ENCODE measurements around the gene ADAM8.
"Not testable (repeated sequence)": the region's sequence is repeated elsewhere in the genome, so short reads cannot be mapped to it uniquely, and the experiment has no call there.

The ADAM8 gene

GRCh38 chr10:133276435-133277201 lies at the start of gene ADAM8:
ADAM8 (minus strand) TSS chr10:133276868; CDS start chr10:133276817, 51 bp downstream.
- DNase-seq: peak; percentile 29

DNA sequence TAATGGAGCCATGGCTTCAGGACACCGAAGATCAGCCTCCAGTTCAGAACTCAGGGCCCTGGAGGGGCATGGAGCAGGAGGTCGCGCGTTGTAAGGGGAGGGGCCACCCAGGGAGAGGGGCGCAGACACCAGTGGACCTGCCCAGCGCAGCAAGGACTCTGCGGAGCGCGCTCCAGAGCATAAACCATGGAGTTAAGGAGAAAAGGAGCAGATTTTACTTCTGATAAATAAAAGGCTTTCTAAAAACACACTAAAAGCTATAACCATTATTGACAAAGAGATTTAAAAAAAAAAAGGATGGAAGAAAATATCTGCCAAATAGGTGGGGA lies 49.5 kb upstream of the ADAM8 start:
- no peak for DNase-seq

DNA sequence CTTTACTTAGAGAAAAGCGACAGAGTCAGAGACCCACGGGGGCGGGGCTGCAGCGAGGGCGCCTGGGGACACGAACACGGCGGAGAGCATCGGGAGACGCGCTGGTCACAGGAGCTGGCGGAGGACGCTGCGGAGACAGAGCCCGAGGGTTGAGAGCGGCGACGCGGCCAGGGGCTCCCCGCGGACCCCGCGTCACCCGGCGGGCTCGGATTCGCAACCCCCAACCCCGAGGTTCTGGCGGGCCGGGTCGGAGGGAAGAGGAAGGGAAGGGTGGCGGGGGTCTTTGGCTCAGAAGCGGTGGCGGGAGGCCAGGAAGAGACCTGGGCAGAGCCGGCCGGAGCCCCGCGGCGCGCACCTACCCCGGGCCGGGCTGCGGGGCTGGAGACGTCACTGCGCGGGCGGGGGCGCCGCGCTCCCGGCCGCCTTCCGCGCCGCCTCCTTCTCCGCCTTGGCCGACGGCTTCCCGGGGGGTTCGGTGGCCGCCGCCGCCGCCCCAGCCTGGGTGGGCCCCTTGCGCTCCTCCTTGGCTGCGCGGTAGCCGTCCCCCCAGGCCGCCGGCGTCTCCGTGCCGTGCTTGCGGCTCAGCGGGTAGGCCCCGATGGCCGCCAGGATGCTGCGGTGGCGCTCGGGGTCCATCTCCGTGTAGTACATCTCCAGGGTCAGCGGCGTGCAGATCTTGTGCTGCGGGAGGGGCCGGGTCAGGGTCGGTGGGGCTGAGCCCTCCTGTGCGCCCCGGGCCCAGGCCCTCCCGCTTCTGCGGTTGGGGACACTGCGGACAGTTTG lies 49.0 kb upstream of the ADAM8 start:
- no peak for DNase-seq

- DNase-seq: no peak
Measured at GRCh38 chr10:133324857-133325260, 48.2 kb upstream of the ADAM8 start.

DNA sequence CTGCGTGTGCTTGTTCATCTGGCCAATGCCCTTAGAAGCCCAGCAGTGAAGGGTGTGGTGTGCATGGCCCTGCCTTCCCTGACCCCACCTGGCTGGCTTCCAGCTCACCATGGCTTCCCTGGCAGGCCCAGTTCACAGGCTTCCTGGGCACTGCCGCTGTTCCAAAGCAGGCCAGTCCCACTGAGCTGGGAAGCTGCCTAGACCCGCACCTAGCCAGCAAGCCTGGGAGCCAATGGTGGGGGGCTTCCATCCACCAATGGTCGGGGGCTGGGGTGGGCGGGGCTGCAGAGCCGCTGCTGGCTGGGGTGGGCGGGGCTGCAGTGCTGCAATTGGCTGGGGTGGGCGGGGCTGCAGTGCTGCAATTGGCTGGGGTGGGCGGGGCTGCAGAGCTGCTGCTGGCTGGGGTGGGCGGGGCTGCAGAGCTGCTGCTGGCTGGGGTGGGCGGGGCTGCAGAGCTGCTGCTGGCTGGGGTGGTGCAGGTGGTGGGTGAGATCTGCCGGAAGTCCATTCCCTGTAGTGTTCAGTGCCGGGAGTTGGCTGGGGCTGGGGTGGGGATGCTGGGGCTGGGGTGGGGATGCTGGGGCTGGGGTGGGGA lies 47.6 kb upstream of the ADAM8 start:
- no peak for DNase-seq

DNA sequence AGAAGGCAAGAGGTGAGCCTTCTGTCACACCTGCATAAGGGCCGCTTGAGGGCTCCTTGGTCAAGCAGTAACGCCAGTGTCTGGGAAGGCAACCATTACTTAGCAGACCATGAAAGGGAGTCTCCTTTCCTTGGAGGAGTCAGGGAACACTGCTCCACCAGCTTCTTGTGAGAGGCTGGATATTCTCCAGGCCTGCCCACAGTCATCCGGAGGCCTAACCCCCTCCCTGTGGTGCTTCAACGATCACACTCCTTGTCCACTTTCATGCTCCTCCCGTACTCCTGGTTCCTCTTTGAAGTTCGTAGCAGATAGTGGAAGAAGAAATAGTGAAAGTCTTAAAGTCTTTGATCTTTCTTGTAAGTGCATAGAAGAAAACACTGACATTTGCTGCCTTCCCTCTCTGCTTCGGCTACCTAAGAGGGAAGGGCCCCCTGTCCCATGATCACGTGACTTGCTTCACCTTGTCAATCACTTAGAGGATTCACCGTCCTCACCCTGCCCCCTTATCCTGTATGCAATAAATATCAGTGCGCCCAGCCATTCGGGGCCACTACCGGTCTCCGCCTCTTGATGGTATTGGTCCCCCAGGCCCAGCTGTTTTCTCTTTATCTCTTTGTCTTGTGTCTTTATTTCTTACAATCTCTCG lies 45.5 kb upstream of the ADAM8 start:
- not testable (repeated sequence) for DNase-seq

DNA sequence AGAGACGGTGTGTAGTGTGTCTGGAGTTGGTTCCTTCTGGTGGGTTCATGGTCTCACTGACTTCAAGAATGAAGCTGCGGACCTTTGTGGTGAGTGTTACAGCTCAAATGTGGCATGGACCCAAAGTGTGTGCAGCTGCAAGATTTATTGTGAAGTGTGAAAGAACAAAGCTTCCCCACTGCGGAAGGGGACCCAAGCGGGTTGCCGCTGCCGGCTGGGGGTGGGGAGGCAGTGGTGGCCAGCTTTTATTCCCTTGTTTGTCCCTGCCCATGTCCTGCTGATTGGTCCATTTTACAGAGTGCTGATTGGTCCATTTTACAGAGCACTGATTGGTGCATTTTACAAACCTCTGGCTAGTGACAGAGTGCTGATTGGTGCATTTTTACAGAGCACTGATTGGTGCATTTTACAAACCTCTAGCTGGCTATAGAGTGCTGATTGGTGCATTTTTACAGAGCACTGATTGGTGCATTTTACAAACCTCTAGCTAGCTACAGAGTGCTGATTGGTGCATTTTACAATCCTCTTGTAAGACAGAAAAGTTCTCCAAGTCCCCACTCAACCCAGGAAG lies 44.3 kb upstream of the ADAM8 start:
- DNase-seq: not testable (repeated sequence)

- DNase-seq: peak; percentile 66
Measured at GRCh38 chr10:133318494-133319127, 41.9 kb upstream of the ADAM8 start.

DNA sequence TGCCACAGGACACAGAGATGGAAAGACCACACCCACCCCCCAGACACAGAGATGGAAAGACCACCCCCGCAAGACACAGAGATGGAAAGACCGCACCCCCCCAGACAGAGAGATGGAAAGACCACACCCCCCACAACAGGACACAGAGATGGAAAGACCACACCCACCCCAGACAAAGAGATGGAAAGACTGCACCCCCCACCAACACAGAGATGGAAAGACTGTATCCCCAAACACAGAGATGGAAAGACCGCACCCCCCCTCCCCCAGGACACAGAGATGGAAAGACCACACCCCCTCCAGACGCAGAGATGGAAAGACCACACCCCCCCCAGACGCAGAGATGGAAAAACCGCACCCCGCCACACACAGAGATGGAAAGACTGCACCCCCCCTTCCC lies 40.1 kb upstream of the ADAM8 start:
- DNase-seq: no peak

- DNase-seq: no peak
Measured at GRCh38 chr10:133316266-133316665, 39.6 kb upstream of the ADAM8 start.

DNA sequence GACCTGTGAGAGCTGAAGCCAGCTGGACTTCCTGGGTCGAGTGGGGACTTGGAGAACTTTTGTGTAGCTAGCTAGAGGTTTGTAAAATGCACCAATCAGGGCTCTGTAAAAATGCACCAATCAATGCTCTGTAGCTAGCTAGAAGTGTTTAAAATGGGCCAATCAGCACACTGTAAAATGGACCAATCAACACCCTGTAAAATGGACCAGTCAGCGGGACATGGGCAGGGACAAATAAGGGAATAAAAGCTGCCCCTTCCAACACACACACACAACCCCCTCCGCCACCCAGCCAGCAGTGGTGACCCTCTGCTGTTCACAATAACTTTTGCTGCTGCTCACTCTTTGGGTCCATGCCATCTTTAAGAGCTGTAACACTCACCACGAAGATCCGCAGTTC lies 39.2 kb upstream of the ADAM8 start:
- no peak for DNase-seq

GRCh38 chr10:133314911-133315310 lies 38.2 kb upstream of the ADAM8 start:
- no peak for DNase-seq

- DNase-seq: no peak
Measured at GRCh38 chr10:133313192-133313591, 36.5 kb upstream of the ADAM8 start.

- no peak for DNase-seq
Measured at GRCh38 chr10:133312769-133313145, 36.1 kb upstream of the ADAM8 start.

GRCh38 chr10:133312016-133312768 lies 35.5 kb upstream of the ADAM8 start:
- DNase-seq: no peak

DNA sequence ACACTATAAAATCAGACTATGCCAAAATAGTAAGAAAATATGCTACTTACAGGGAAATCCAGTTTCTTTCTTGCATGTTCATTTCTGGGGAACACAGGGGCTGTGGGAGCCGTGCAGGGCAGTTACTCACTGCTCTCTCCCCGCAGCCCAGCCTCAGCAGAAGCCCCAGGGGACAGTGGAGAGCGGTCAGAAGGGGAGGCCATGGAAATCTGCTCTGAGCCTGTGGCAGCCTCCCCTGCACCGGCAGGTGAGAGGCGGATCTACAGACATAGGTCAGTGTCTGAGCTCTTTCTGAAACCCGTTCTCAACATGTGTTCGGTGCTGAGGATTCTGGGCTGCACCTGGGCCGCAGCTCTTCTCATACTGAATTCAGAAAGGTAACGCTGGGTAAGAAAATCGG lies 34.9 kb upstream of the ADAM8 start:
- DNase-seq: no peak

- DNase-seq: no peak
Measured at GRCh38 chr10:133310789-133311188, 34.1 kb upstream of the ADAM8 start.

- DNase-seq: no peak
Measured at GRCh38 chr10:133310399-133310755, 33.7 kb upstream of the ADAM8 start.

DNA sequence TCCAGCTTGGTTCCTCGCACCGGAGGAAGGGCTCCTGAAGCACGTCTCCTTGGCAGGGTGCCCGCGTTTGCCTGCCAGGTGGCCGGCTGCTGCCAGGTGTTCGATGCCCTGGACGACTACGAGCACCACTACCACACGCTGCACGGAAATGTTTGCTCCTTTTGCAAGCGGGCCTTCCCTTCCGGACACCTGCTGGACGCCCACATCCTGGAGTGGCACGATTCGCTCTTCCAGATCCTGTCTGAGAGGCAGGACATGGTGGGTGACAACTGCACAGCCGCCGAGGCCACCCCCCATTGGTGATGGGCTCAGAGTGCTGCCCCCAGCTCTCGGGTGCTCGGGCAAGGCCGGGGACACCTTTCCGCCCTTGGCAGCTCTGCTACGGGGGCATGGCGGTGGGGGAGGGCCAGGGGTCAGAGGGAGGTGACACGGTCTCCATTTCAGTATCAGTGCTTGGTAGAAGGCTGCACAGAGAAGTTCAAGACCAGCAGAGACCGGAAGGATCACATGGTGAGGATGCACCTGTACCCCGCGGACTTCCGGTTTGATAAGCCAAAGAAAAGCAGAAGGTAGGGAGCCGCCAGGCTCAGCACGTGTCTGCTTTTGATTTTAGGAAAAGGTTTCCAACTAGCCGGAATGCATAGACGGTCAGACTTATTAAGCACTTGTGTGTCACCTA lies 33.2 kb upstream of the ADAM8 start:
- DNase-seq: peak; percentile 60

DNA sequence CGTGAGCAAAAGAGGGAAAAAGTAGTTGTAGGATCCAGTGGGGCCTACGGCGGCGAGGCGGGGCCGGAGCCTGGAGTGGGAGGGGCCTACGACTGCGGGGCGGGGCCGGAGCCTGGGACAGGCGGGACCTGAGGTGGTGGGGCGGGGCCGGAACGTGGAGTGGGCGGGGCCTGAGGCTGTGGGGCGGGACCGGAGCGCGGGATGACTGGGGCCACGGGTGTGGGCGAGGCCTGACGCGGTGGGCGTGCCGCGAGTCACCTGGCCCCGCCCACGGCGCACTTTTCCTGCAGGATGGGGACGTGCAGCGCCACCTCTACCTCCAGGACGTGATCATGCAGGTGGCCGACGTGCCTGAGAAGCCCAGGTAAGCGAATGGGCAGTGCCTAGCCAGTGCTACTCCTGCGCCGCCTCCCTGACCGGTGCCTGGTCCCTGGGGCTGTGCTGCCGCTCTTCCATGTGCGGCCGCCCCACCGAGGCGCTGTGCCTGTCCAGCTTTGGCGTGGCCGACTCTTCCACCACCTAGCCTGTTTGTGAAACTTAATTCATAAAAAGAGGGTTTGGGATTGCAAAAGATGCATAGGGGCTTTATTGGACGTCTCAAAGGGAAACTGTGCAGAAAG lies 32.5 kb upstream of the ADAM8 start:
- peak; percentile 77 for DNase-seq
